K562 (cell line): ENCODE data around the gene IL17RC. TPM values are rescaled to one million over a fixed set of nuclear protein-coding genes. Genes with fewer than 3 reads are reported as not detected.
A peak's percentile ranks its signal among the peaks of the same experiment; 100 is the strongest.

ENCODE experiments used
- CBX2 ChIP-seq: fragments of 200-600 bp; sonication (generic); IDR thresholded peaks from one replicate; pipeline ENCODE4 v1.6.1; 2012; ENCODE audit warnings: mild to moderate bottlenecking, low read length, inconsistent platforms; ENCODE audit not compliant: insufficient read depth, poor library complexity, severe bottlenecking
- CBX3 ChIP-seq, 2 experiments: IDR thresholded peaks; 1 replicate in 1 of 2; 2 replicates in 1 of 2; pipeline ENCODE4 v1.6.1; 2012; ENCODE audit warnings: inconsistent platforms in 2 of 2, low read length in 2 of 2, borderline replicate concordance in 1 of 2, control low read depth in 1 of 2
- ETV5 ChIP-seq: sonication (generic); formaldehyde crosslinking; IDR thresholded peaks from 2 replicates; pipeline ENCODE4 v1.4.0; 2020; ENCODE audit warnings: low read depth, mild to moderate bottlenecking, missing genetic modification reagents
- ETV6 ChIP-seq, 3 experiments: fragments of 150-350 bp in 1 of 3; sonication (generic) in 1 of 3; formaldehyde crosslinking in 1 of 3; IDR thresholded peaks; 2 replicates each; pipeline versions ENCODE4 v1.6.1 to v1.8.0; 2014 to 2022; ENCODE audit warnings: borderline replicate concordance in 2 of 3, low read depth in 2 of 3, antibody characterized with exemption in 1 of 3, low read length in 1 of 3, mild to moderate bottlenecking in 1 of 3, missing genetic modification reagents in 1 of 3
- HDAC3 ChIP-seq: fragments of 450-650 bp; IDR thresholded peaks from 2 replicates; pipeline ENCODE4 v1.6.1; 2018; ENCODE audit warnings: borderline replicate concordance, mild to moderate bottlenecking, moderate library complexity; ENCODE audit not compliant: partially characterized antibody
- TEAD2 ChIP-seq: fragments of 450-650 bp; IDR thresholded peaks from 2 replicates; pipeline ENCODE4 v1.6.1; 2016; ENCODE audit warnings: missing genetic modification characterization, control low read depth, missing compliant biosample characterization
- THRAP3 ChIP-seq: fragments of 450-650 bp; IDR thresholded peaks from 2 replicates; pipeline ENCODE4 v1.6.1; 2016; ENCODE audit warnings: mild to moderate bottlenecking, inconsistent platforms, borderline replicate concordance
- TRIM24 ChIP-seq, 2 experiments: fragments of 450-650 bp; IDR thresholded peaks; 2 replicates each; pipeline ENCODE4 v1.6.1; 2016
- ZHX1 ChIP-seq: fragments of 150-350 bp; conservative IDR thresholded peaks from 2 replicates; pipeline ENCODE4 v1.6.1; 2014; ENCODE audit warnings: low read length
- ZNF316 ChIP-seq: fragments of 450-650 bp; IDR thresholded peaks from 2 replicates; pipeline ENCODE4 v1.6.1; 2016
- ZNF384 ChIP-seq: IDR thresholded peaks from 2 replicates; pipeline ENCODE4 v1.6.1; 2012; ENCODE audit warnings: low read depth, low read length, improper control_type of control experiment
- ZNF592 ChIP-seq: fragments of 450-650 bp; IDR thresholded peaks from 2 replicates; pipeline ENCODE4 v1.6.1; 2017; ENCODE audit warnings: antibody characterized with exemption, mild to moderate bottlenecking
- ZNF76 ChIP-seq: fragments of 250-450 bp; sonication (Bioruptor Pico); IDR thresholded peaks from 2 replicates; pipeline ENCODE4 v1.4.0; 2020; ENCODE audit warnings: mild to moderate bottlenecking, moderate library complexity, borderline replicate concordance
- polyA plus RNA-seq, 8 experiments: library from polyadenylated mRNA; depleted of rRNA in 4 of 8; stranded (reverse) in 5 of 8; unstranded in 3 of 8; fragments of >200 nt; fragmentation: Nextera tagmentation in 2 of 8; fragmentation: Illumina TruSeq in 1 of 8; extraction: Ambion mirVana in 2 of 8; extraction: Trizol in 1 of 8; gene quantifications; 2 replicates each; pipeline versions ENCODE4 v1.2.1 to v1.2.3, GENCODE V29; 2011 to 2014; ENCODE audit warnings: inconsistent platforms in 1 of 8, missing spikeins in 1 of 8
- total RNA-seq, 7 experiments: library from RNA; depleted of rRNA in 6 of 7; stranded (reverse); fragments of >200 nt in 6 of 7; fragmentation: Illumina TruSeq in 2 of 7; extraction: Trizol in 2 of 7; gene quantifications; 2 replicates each; pipeline versions ENCODE4 v1.2.1 to v1.2.3, GENCODE V29; 2011 to 2021; ENCODE audit warnings: low replicate concordance in 1 of 7
- TF ChIP-seq, protein P1 (sequence below): IDR thresholded peaks from 2 replicates; pipeline ENCODE4 v1.6.1; 2016; ENCODE audit warnings: missing genetic modification characterization, missing compliant biosample characterization
- TF ChIP-seq, protein P2 (sequence below): sonication (generic); formaldehyde crosslinking; IDR thresholded peaks from 2 replicates; pipeline ENCODE4 v1.8.0; 2022; ENCODE audit warnings: missing genetic modification reagents, mild to moderate bottlenecking, borderline replicate concordance

Gene IL17RC
- total and polyA plus RNA-seq, 9 of the 15 experiments (the other 6 are each of a cell fraction or from before 2014, with no cell fraction given): 0.15 to 11.4 (median 7.1) TPM; not detected in 1

GRCh38 chr3:9891072-9891622 lies 25.8 kb upstream of the IL17RC start (continued):
- TF ChIP-seq THRAP3 (0 out of 2 replicates have a peak, but pooled peaks have one; percentile 5), ZNF76 (CRISPR knock-in tag) (no peak), TRIM24 (IDR thresholded peaks at IDR 0.05) (peak; percentile 34 to 57; a peak in 3 of 4 replicates), CBX2 (no peak), TEAD2 (tag) (no peak), ZNF316 (peak; percentile 84), ZNF592 (0 out of 2 replicates have a peak, but pooled peaks have one; percentile 14), ZHX1 (0 out of 2 replicates have a peak, but pooled peaks have one; percentile 3), HDAC3 (no peak), ETV6 (IDR thresholded peaks at IDR 0.05; ENCODE audit: borderline replicate concordance in 1 of 2, low read depth in 2 of 2, low read length in 1 of 2) (no peak), ETV6 (CRISPR knock-in tag; IDR thresholded peaks at IDR 0.05; ENCODE audit: borderline replicate concordance) (peak; percentile 41; the same call in 1 of the 2 replicates), ZNF384 (0 out of 2 replicates have a peak, but pooled peaks have one; percentile 15), ETV5 (CRISPR knock-in tag) (no peak), CBX3 (IDR thresholded peaks at IDR 0.05; ENCODE audit: borderline replicate concordance in 1 of 2, low read length in 2 of 2) (peak in 1 of 2 experiments; percentile 88; a peak in 2 of 3 replicates)
- TF ChIP-seq, protein P1, sequence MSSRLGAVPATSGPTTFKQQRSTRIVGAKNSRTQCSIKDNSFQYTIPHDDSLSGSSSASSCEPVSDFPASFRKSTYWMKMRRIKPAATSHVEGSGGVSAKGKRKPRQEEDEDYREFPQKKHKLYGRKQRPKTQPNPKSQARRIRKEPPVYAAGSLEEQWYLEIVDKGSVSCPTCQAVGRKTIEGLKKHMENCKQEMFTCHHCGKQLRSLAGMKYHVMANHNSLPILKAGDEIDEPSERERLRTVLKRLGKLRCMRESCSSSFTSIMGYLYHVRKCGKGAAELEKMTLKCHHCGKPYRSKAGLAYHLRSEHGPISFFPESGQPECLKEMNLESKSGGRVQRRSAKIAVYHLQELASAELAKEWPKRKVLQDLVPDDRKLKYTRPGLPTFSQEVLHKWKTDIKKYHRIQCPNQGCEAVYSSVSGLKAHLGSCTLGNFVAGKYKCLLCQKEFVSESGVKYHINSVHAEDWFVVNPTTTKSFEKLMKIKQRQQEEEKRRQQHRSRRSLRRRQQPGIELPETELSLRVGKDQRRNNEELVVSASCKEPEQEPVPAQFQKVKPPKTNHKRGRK: no peak
- TF ChIP-seq, protein P2, sequence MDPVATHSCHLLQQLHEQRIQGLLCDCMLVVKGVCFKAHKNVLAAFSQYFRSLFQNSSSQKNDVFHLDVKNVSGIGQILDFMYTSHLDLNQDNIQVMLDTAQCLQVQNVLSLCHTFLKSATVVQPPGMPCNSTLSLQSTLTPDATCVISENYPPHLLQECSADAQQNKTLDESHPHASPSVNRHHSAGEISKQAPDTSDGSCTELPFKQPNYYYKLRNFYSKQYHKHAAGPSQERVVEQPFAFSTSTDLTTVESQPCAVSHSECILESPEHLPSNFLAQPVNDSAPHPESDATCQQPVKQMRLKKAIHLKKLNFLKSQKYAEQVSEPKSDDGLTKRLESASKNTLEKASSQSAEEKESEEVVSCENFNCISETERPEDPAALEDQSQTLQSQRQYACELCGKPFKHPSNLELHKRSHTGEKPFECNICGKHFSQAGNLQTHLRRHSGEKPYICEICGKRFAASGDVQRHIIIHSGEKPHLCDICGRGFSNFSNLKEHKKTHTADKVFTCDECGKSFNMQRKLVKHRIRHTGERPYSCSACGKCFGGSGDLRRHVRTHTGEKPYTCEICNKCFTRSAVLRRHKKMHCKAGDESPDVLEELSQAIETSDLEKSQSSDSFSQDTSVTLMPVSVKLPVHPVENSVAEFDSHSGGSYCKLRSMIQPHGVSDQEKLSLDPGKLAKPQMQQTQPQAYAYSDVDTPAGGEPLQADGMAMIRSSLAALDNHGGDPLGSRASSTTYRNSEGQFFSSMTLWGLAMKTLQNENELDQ (CRISPR knock-in tag): 0 out of 2 replicates have a peak, but pooled peaks have one; percentile 89
